GM21526 (cell line): ENCODE results near the gene SMTN.
"Not testable (repeated sequence)": the region's sequence is repeated elsewhere in the genome, so short reads cannot be mapped to it uniquely, and the experiment has no call there.

Experiments used
- ATAC-seq: cut with Tn5 transposase; IDR thresholded peaks from one replicate; pipeline ENCODE4 v1.9.1; 2021; ENCODE audit warnings: moderate library complexity; ENCODE audit not compliant: unreplicated experiment, low FRiP score

SMTN gene

DNA sequence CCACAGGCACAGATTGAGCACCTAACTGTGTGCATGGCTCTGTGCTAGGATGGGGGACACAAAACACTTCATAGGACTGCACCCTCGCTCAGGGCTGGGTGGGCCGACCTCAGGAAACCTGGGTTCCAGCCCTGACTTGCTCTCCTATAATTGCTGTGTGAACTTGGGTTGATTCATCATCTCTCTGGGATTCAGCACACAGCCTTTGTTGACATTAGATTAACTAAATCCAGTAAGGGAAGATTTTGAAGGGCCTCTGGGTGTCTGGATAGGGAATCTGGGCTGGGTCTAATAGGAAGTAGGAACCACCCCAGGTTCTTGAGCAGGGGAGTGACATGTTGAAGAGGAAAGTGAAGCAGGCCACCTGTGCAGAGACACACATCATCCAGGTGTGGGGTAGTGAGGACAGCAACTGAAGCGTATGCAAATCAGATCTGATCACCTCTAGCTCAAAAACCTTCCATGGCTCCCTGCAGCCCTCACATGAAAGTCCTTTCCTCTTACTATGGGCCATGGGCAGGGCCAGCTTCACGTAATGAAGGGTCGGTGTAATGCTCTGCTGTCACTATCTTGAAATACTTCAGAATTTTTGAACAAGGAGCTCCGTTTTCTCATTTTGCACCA lies 11.3 kb upstream of the SMTN start:
- ATAC-seq: not testable (repeated sequence)

GRCh38 chr22:31073125-31073524 lies 8.0 kb upstream of the SMTN start:
- ATAC-seq: not testable (repeated sequence)

DNA sequence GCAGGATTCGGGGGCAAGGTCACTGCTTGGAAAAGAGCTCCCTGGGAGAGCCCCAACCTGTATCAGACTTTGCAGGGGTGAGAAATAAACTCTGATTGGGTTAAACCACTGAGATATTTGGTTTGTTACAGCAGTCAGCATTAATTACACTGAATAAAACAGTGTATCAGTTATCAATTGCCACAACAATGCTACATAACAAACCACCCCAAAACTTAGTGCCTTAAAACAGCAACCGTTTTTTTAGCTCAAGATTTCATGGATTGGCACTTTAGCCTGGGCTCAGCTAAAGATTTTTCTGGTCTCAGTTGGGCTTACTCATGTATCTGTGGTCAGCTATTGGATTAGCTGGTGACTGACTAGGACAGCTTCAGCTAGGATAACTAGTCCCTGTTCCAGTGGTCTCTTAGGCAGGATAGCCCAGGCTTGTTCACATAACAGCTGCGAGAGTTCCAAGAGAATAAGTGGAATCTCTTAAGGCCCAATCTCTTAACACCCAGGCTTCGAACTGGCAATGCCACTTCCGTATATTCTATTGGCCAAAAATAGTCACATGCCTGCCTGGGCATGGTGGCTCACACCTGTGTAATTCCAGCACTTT lies 7.5 kb upstream of the SMTN start:
- ATAC-seq: not testable (repeated sequence)

DNA sequence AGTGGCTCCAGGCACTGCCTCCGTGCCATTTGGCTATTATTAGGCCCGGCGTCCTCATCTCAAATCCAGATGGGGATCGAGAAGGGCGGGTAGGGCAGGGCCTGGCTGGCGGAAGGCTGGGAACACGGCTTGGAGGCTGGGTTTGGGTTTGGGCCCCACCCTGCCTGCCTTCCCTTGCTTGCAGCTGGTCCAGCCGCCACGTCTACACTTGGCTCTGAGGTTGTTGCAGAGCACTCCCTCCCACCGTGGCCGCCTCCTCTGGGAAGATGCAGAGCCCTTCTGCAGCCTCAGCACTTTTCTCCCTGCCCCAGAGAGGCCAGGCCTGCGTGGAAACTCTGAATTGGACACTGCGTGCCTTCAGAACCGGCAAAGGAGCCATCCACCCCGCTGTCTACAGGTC lies 5.2 kb upstream of the SMTN start:
- ATAC-seq: no peak

GRCh38 chr22:31077681-31078080 lies 3.4 kb upstream of the SMTN start:
- no peak for ATAC-seq

DNA sequence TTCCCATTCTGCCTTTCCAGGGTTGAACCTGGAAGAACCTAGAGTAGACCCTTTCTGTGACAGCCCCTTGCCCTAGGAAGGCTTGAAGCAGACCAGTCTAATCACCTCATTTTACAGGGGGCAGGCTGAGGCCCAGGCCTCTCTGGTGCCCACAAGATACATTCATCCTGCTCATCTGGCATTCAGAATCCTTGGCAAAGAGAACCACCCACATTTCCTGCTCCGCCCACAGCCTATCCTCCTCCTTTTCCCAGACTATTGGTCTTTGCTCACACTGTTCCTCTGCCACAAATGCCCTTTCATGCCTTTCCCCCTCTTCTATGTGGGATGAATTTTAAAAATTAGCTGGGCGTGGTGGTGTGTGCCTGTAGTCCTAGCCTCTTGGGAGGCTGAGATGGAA lies 2.7 kb upstream of the SMTN start:
- not testable (repeated sequence) for ATAC-seq

DNA sequence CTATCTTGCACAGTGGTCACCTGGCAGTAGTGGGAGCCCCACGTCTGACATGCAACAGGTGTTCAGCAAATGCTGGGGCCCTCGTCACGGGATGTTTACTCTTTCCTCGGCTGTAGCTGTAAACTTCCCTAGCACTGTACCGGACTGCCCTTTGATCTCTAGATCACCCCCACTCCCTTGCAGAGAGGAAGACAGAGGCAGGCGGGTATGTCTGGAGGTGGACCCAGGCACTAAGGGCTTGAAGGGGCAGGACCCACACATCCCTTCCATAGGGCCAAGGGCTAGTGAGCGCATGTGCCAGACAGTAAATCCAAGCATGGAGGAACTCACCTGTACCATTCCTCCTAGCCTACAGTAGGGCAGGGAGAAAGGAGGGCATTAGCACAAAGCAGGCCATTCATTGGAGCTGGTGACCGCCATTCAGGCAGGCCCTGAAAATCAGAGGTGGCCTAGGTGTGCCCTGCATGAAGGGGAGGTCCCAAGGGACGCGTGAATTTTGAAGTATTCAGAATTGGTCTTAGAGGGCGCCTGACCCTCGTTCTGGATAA lies 1.9 kb upstream of the SMTN start:
- ATAC-seq: no peak

- no peak for ATAC-seq
Measured at GRCh38 chr22:31080164-31080847, 812 bp upstream of the SMTN start.

DNA sequence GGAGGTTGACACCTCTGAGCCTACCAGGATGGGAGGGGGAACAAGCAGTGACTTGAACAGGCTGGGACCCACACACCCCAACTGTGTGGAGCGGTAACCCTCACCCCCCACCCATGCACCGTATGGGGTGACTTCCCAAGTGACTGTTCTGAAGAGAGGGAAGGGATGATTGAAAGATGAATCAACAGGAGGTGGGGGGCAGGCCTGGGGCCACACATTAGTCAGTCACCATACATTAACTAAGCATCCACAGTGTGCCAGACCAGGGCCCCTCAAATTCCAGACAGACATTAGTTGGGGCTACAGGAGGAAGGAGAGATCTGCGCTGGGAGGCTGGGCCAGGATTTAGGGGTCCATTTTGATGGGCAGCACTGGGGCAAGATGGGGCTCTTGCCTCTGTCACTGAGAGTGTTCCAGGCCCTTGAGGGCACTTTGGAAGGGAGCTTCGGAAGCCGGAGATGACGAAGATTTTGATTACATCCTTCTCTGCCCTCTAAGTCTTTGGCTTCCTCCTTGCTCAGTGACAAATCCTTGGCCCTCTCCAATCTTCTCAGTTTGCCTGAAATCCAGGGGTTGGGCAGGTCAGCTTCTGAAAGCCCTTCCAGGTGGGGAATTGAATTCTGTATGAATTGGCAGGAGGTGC lies 966 bp downstream of the SMTN start:
- ATAC-seq: no peak

DNA sequence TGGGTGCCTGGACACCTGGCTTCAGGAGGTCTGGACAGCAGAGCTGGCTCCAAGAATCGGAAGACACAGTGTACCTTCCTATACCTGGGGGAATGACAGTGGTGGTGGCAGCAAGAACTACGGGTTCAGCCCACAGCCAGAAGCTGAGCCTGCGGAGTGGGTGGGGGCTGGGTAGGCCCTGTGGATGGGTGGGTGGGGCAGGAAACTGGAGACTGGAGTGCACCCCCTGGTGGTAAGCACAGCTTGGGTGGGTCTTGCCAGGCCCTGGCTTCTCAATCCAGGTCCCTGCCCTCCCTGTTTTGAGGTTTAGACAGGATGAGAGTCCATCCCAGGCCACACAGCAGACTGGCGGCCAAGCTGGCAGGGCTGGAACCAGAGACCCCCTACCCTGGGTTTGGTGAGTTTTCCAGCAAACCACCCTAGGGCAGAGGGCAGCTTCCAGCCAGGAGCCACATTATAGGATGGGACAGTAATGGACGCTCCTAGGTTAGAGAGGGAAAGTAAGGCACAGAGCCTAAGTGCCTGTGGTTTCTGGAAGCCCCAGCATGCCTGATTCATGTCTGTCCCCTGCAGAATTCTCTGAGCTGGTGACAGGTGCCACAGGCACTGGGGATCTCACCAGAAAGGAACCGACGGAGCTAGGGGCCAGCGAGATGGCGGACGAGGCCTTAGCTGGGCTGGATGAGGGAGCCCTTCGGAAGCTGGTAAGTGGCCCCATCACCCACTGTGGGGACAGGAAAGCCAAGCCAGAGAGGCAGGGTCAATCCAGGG lies 1.7 kb downstream of the SMTN start:
- ATAC-seq: no peak

DNA sequence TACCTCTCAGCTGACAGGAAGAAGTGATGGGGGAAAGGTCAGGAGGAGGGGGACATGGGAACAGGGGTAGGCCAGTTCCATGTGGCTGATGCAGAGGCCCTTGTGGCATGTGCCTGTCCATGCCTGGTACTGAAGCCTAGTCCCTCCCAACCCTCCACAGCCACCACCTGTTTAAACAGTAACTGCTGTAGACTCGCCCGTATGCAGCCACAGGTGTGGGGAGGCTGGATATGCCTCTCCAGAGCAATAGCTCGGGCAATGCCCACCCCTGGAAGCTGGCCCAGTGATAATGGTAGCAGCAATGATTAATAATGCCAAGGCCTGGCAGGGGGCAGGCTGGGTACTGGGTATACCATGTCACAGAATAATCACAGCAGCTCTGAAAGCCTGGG lies 2.3 kb downstream of the SMTN start:
- no peak for ATAC-seq

GRCh38 chr22:31083923-31084810 lies 3.0 kb downstream of the SMTN start:
- no peak for ATAC-seq

- peak; percentile 44 for ATAC-seq
Measured at GRCh38 chr22:31084811-31085492, 3.8 kb downstream of the SMTN start.

DNA sequence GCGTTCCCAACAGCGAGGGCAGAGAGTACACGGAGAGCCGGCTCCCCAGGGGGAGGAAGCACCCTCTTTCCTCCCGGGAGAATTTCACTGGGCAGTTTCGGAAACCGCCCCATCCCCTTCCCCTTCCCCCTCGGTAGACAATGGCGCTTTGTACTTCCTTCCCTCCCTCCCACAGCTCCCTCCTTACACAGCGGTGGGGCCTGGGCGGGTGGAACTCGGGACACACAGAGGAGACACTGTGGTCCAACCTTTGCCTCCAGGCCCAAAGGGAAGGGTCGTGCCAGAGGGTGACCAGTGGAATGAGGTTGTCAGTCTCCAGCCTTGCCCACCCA lies 4.3 kb downstream of the SMTN start:
- no peak for ATAC-seq

- no peak for ATAC-seq
Measured at GRCh38 chr22:31085928-31086327, 4.8 kb downstream of the SMTN start.

DNA sequence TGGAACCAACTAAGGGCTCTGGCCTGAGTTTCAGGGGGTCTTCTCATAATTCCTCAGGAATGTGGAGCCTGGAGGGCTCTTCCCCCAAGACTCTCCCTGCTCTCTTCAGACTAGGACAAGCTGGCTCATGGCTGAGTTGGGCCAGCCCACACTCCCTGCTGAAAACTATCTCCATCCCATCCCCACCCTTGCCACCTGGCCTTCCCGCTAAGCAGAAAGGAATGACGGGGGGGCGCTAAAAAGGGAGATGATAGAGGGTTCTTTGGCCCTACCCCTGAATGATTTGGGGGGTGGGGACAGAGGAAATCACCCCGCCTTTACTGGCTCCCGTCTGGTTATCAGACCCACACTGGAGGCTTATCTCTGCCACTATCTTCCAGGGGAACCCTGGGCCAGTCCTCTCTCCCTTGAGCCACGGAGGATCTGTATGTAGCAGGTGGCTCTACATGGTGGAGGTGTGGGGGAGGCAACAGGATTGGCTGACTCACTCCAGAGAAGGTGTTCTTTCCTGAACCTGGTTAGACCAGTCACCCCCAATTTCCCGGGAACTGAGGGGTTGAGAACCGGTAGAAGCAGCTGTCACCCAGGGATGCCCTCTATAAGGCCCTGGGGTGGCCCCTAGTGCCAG lies 5.7 kb downstream of the SMTN start:
- ATAC-seq: no peak

GRCh38 chr22:31087744-31088215 lies 6.7 kb downstream of the SMTN start:
- ATAC-seq: no peak

DNA sequence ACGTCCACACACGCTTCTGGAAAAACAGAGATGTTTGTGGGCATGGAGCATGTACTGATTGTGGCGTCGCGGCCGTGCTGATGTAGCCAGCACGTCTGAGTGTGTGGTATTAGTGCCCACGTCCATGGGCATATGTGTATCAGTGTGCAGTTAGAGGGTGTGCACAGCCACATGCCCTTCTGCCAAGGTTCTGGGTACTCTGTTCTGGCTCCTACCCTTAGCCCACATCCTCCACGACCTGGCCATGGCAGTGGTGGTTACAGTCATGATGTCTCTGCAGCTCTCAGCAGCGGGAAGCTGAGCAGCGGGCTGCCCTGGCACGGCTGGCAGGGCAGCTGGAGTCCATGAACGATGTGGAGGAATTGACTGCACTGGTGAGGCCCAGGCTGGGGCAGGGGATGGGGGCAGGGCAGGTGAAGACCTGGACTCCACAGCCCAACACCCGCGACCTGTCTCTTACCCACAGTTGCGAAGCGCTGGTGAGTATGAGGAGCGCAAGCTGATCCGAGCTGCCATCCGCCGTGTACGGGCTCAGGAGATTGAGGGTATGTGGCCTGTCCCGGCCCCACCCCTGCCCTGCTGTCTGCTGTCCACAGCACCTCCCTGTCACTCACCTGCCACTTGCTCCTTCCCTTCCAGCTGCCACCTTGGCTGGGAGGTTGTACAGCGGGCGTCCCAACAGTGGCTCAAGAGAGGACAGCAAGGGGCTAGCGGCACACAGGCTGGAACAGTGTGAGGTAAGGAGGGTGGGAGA lies 7.3 kb downstream of the SMTN start:
- ATAC-seq: no peak
